ENCODE measurements around the gene YKT6. TPM values are rescaled to one million over a fixed set of nuclear protein-coding genes. Genes with fewer than 3 reads are reported as not detected.

YKT6 gene
- total and polyA plus RNA-seq, 2 experiments from 2014 or later, result 59.8 to 105 TPM

GRCh38 chr7:44225566-44226395, 25.0 kb downstream of the YKT6 start:
- Histone ChIP-seq H3K27me3 (no peaks in the 10 kb centered on the region), H3K9me3 (ENCODE audit: low read depth) (no peaks in the 10 kb centered on the region), H3K4me3 (no peak overlapping the region), H3K36me3 (no peaks in the 10 kb centered on the region), H3K4me1 (ENCODE audit: low read depth) (peaks cover 10% of the 10 kb centered on the region), H3K27ac (no peak overlapping the region)
- TF ChIP-seq CTCF (IDR thresholded peaks at IDR 0.05; ENCODE audit: low read depth, low read length), result no peak
- DNase-seq (ENCODE audit: low read depth in 1 of 2, low spot score in 1 of 2), result no peak

GRCh38 chr7:44226396-44226753, 25.6 kb downstream of the YKT6 start:
- Histone ChIP-seq H3K27ac (no peak overlapping the region), H3K4me1 (ENCODE audit: low read depth) (peaks cover 10% of the 10 kb centered on the region)
- no peak for DNase-seq (ENCODE audit: low read depth in 1 of 2, low spot score in 1 of 2)

GRCh38 chr7:44227911-44228310, 27.1 kb downstream of the YKT6 start:
- Histone ChIP-seq H3K36me3 (no peaks in the 10 kb centered on the region), H3K9me3 (ENCODE audit: low read depth) (no peaks in the 10 kb centered on the region), H3K4me3 (no peak overlapping the region), H3K27ac (no peak overlapping the region), H3K4me1 (ENCODE audit: low read depth) (peaks cover 10% of the 10 kb centered on the region), H3K27me3 (no peaks in the 10 kb centered on the region)
- TF ChIP-seq CTCF (IDR thresholded peaks at IDR 0.05; ENCODE audit: low read depth, low read length), result no peak
- DNase-seq (ENCODE audit: low read depth in 1 of 2, low spot score in 1 of 2), result no peak

More at GRCh38 chr7:44226396-44226753, 25.6 kb downstream of the YKT6 start:
- H3K9me3 ChIP-seq (ENCODE audit: low read depth), result no peaks in the 10 kb centered on the region
- H3K36me3 ChIP-seq, result no peaks in the 10 kb centered on the region
- no peak overlapping the region for H3K4me3 ChIP-seq
- H3K27me3 ChIP-seq, result no peaks in the 10 kb centered on the region
- no peak for TF ChIP-seq CTCF (IDR thresholded peaks at IDR 0.05; ENCODE audit: low read depth, low read length)

GRCh38 chr7:44228571-44229350, 28.0 kb downstream of the YKT6 start:
- H3K4me3 ChIP-seq, result no peak overlapping the region
- TF ChIP-seq CTCF (IDR thresholded peaks at IDR 0.05; ENCODE audit: low read depth, low read length), result no peak
- no peaks in the 10 kb centered on the region for H3K27me3 ChIP-seq
- peaks cover 1% of the 10 kb centered on the region for H3K4me1 ChIP-seq (ENCODE audit: low read depth)
- no peaks in the 10 kb centered on the region for H3K36me3 ChIP-seq
- H3K27ac ChIP-seq, result no peak overlapping the region
- DNase-seq (ENCODE audit: low read depth in 1 of 2, low spot score in 1 of 2), result no peak
- H3K9me3 ChIP-seq (ENCODE audit: low read depth), result no peaks in the 10 kb centered on the region

GRCh38 chr7:44229546-44230105, 28.8 kb downstream of the YKT6 start:
- no peak for TF ChIP-seq CTCF (IDR thresholded peaks at IDR 0.05; ENCODE audit: low read depth, low read length)
- no peak for DNase-seq (ENCODE audit: low read depth in 1 of 2, low spot score in 1 of 2)
- H3K9me3 ChIP-seq (ENCODE audit: low read depth), result no peaks in the 10 kb centered on the region
- no peaks in the 10 kb centered on the region for H3K36me3 ChIP-seq
- no peaks in the 10 kb centered on the region for H3K27me3 ChIP-seq
- no peak overlapping the region for H3K27ac ChIP-seq
- no peaks in the 10 kb centered on the region for H3K4me1 ChIP-seq (ENCODE audit: low read depth)
- H3K4me3 ChIP-seq, result no peak overlapping the region
